Stimulated activated naive CD8-positive, alpha-beta T cell treated with anti-CD3 and anti-CD28 coated beads, Interleukin-15, amount 100 ng/mL, for 72 hours (primary cell): ENCODE data around the gene CAMSAP1.
A peak's percentile ranks its signal among the peaks of the same experiment; 100 is the strongest.

Experiments used
- ATAC-seq: fragments of 150-1000 bp; cut with Tn5 transposase; 2 replicates; pipeline ENCODE4 v1.10.0; 2021; ENCODE audit warnings: mild to moderate bottlenecking, moderate library complexity
- DNase-seq, 2 donors: peaks; one replicate each; pipeline ENCODE4 v3.0.0; 2021 to 2022
- H3K27ac Mint-ChIP-seq, 2 donors: one replicate each; pipeline ENCODE4 v1.8.0; 2022; ENCODE audit warnings: mild to moderate bottlenecking in 2 of 2, mixed read lengths in 2 of 2, moderate library complexity in 2 of 2
- H3K27me3 Mint-ChIP-seq: one replicate; pipeline ENCODE4 v1.8.0; 2022; ENCODE audit warnings: mixed read lengths
- H3K4me1 Mint-ChIP-seq: one replicate; pipeline ENCODE4 v1.8.0; 2022; ENCODE audit warnings: mild to moderate bottlenecking, mixed read lengths
- H3K4me3 Mint-ChIP-seq, 2 donors: one replicate each; pipeline ENCODE4 v1.8.0; 2022; ENCODE audit warnings: mild to moderate bottlenecking in 2 of 2, mixed read lengths in 2 of 2, moderate library complexity in 1 of 2
- H3K9me3 Mint-ChIP-seq, 2 donors: one replicate each; pipeline ENCODE4 v1.8.0; 2022; ENCODE audit warnings: mixed read lengths in 2 of 2

The CAMSAP1 gene

GRCh38 chr9:135761845-135762168 is 145.5 kb downstream of the CAMSAP1 start:
- Mint-ChIP-seq H3K27me3 (no peaks in the 10 kb centered on the region), H3K27ac (no peak overlapping the region), H3K9me3 (peaks cover 0 to 21% of the 10 kb centered on the region in 2 donors), H3K4me3 (no peak overlapping the region), H3K4me1 (no peaks in the 10 kb centered on the region)
- ATAC-seq (no peak), DNase-seq (no peak)

- DNase-seq = no peak
- H3K4me3 Mint-ChIP-seq = no peak overlapping the region
- no peaks in the 10 kb centered on the region for H3K27me3 Mint-ChIP-seq
- no peak for ATAC-seq
- H3K27ac Mint-ChIP-seq = peak overlapping the region; percentile 15 to 48
- peaks cover 0 to 16% of the 10 kb centered on the region in 2 donors for H3K9me3 Mint-ChIP-seq
- H3K4me1 Mint-ChIP-seq = no peaks in the 10 kb centered on the region
Measured at GRCh38 chr9:135761150-135761844, 146.0 kb downstream of the CAMSAP1 start.

- Mint-ChIP-seq H3K27me3 (no peaks in the 10 kb centered on the region), H3K27ac (no peak overlapping the region), H3K9me3 (peaks cover 0 to 10% of the 10 kb centered on the region in 2 donors), H3K4me3 (no peak overlapping the region), H3K4me1 (no peaks in the 10 kb centered on the region)
- DNase-seq (no peak), ATAC-seq (no peak)
Measured at GRCh38 chr9:135760465-135760864, 146.9 kb downstream of the CAMSAP1 start.

- H3K4me3 Mint-ChIP-seq = no peak overlapping the region
Measured at GRCh38 chr9:135759676-135760300, 147.6 kb downstream of the CAMSAP1 start.

GRCh38 chr9:135758870-135759269 is 148.5 kb downstream of the CAMSAP1 start:
- DNase-seq = no peak
- Mint-ChIP-seq H3K9me3 (no peaks in the 10 kb centered on the region), H3K4me3 (no peak overlapping the region), H3K27me3 (no peaks in the 10 kb centered on the region), H3K4me1 (no peaks in the 10 kb centered on the region), H3K27ac (no peak overlapping the region)
- ATAC-seq = no peak

More at GRCh38 chr9:135759676-135760300, 147.6 kb downstream of the CAMSAP1 start:
- DNase-seq (no peak), ATAC-seq (peak; percentile 41)
- Mint-ChIP-seq H3K27ac (no peak overlapping the region), H3K9me3 (peaks cover 0 to 3% of the 10 kb centered on the region in 2 donors), H3K4me1 (no peaks in the 10 kb centered on the region), H3K27me3 (no peaks in the 10 kb centered on the region)
